Mesothelial cell of epicardium (in vitro differentiated cells): Measurements from ENCODE around the gene IFNA1. TPM values are rescaled to one million over a fixed set of nuclear protein-coding genes. Genes with fewer than 3 reads are reported as not detected.

Experiments
- DNase-seq, 2 experiments: peaks; one replicate each; pipeline ENCODE4 v3.0.0; 2021; ENCODE audit warnings: low spot score in 2 of 2; ENCODE audit not compliant: unreplicated experiment in 2 of 2
- H3K27ac Mint-ChIP-seq: 2 replicates; pipeline ENCODE4 v1.8.0; 2021; ENCODE audit warnings: mixed read lengths
- H3K27me3 Mint-ChIP-seq: 2 replicates; pipeline ENCODE4 v1.8.0; 2021; ENCODE audit warnings: low read depth, mixed read lengths
- H3K36me3 Mint-ChIP-seq: 2 replicates; pipeline ENCODE4 v1.8.0; 2021; ENCODE audit warnings: mixed read lengths
- H3K4me1 Mint-ChIP-seq: 2 replicates; pipeline ENCODE4 v1.8.0; 2021; ENCODE audit warnings: mixed read lengths
- H3K4me3 Mint-ChIP-seq: 2 replicates; pipeline ENCODE4 v1.8.0; 2021; ENCODE audit warnings: mild to moderate bottlenecking, moderate library complexity, mixed read lengths
- H3K9me3 Mint-ChIP-seq: 2 replicates; pipeline ENCODE4 v1.8.0; 2021; ENCODE audit warnings: mixed read lengths
- CTCF ChIP-seq: fragments of 200-600 bp; sonication (generic); IDR thresholded peaks from one replicate; pipeline ENCODE4 v1.5.0; 2021; ENCODE audit warnings: antibody characterized with exemption; ENCODE audit not compliant: unreplicated experiment
- total RNA-seq: library from RNA; stranded (reverse); gene quantifications from 3 replicates; pipeline ENCODE4 v1.2.1, GENCODE V29; 2021

IFNA1 gene
- total RNA-seq, 1 donor from 2014 or later: not detected

GRCh38 chr9:21452681-21453080 is 12.4 kb downstream of the IFNA1 start:
- Mint-ChIP-seq H3K9me3 (no peaks in the 10 kb centered on the region), H3K4me1 (peaks cover 18% of the 10 kb centered on the region), H3K27me3 (no peaks in the 10 kb centered on the region), H3K27ac (no peak overlapping the region), H3K36me3 (peaks cover 4% of the 10 kb centered on the region), H3K4me3 (no peak overlapping the region)
- no peak for TF ChIP-seq CTCF
- no peak for DNase-seq

- peaks cover 9% of the 10 kb centered on the region for H3K36me3 Mint-ChIP-seq
- H3K4me3 Mint-ChIP-seq: no peak overlapping the region
- DNase-seq: no peak
- peaks cover 3% of the 10 kb centered on the region for H3K9me3 Mint-ChIP-seq
- H3K27ac Mint-ChIP-seq: no peak overlapping the region
- peaks cover 14% of the 10 kb centered on the region for H3K4me1 Mint-ChIP-seq
- H3K27me3 Mint-ChIP-seq: no peaks in the 10 kb centered on the region
- TF ChIP-seq CTCF: no peak
Measured at GRCh38 chr9:21454149-21454548, 13.9 kb downstream of the IFNA1 start.

- TF ChIP-seq CTCF: peak; percentile 29
- DNase-seq: no peak
- peaks cover 12% of the 10 kb centered on the region for H3K4me1 Mint-ChIP-seq
- H3K36me3 Mint-ChIP-seq: peaks cover 9% of the 10 kb centered on the region
- no peak overlapping the region for H3K27ac Mint-ChIP-seq
- peaks cover 3% of the 10 kb centered on the region for H3K9me3 Mint-ChIP-seq
- H3K4me3 Mint-ChIP-seq: no peak overlapping the region
- H3K27me3 Mint-ChIP-seq: no peaks in the 10 kb centered on the region
Measured at GRCh38 chr9:21455320-21455719, 15.1 kb downstream of the IFNA1 start.

GRCh38 chr9:21461377-21461776 is 21.1 kb downstream of the IFNA1 start:
- no peak overlapping the region for H3K27ac Mint-ChIP-seq
- no peak overlapping the region for H3K4me3 Mint-ChIP-seq
- no peaks in the 10 kb centered on the region for H3K4me1 Mint-ChIP-seq
- no peaks in the 10 kb centered on the region for H3K27me3 Mint-ChIP-seq
- H3K9me3 Mint-ChIP-seq: peaks cover 33% of the 10 kb centered on the region
- peaks cover 35% of the 10 kb centered on the region for H3K36me3 Mint-ChIP-seq
- TF ChIP-seq CTCF: no peak
- DNase-seq: no peak

- DNase-seq: no peak
- no peak for TF ChIP-seq CTCF
- H3K4me3 Mint-ChIP-seq: no peak overlapping the region
- H3K4me1 Mint-ChIP-seq: no peaks in the 10 kb centered on the region
- H3K27me3 Mint-ChIP-seq: no peaks in the 10 kb centered on the region
- no peak overlapping the region for H3K27ac Mint-ChIP-seq
- peaks cover 40% of the 10 kb centered on the region for H3K9me3 Mint-ChIP-seq
- peaks cover 39% of the 10 kb centered on the region for H3K36me3 Mint-ChIP-seq
Measured at GRCh38 chr9:21465138-21465537, 24.9 kb downstream of the IFNA1 start.

GRCh38 chr9:21465859-21466518 is 25.8 kb downstream of the IFNA1 start:
- no peak overlapping the region for H3K4me3 Mint-ChIP-seq
- H3K4me1 Mint-ChIP-seq: no peaks in the 10 kb centered on the region
- H3K27me3 Mint-ChIP-seq: no peaks in the 10 kb centered on the region
- peaks cover 39% of the 10 kb centered on the region for H3K36me3 Mint-ChIP-seq
- peaks cover 40% of the 10 kb centered on the region for H3K9me3 Mint-ChIP-seq
- no peak for DNase-seq
- H3K27ac Mint-ChIP-seq: no peak overlapping the region
- TF ChIP-seq CTCF: peak; percentile 59
